Endodermal cell (in vitro differentiated cells): Measurements from ENCODE around the gene ARHGEF9. TPM values are rescaled to one million over a fixed set of nuclear protein-coding genes. Genes with fewer than 3 reads are reported as not detected.
A peak's percentile ranks its signal among the peaks of the same experiment; 100 is the strongest.

Source experiments
- DNase-seq: peaks from one replicate; pipeline ENCODE4 v3.0.0-alpha.2; 2017
- H3K27ac ChIP-seq: 2 replicates; pipeline ENCODE4 v1.5.1; 2013; ENCODE audit warnings: mild to moderate bottlenecking, low read depth, low read length, moderate library complexity
- H3K27me3 ChIP-seq: 2 replicates; pipeline ENCODE4 v1.6.1; 2013; ENCODE audit warnings: mild to moderate bottlenecking, low read length, moderate library complexity; ENCODE audit not compliant: insufficient read depth, control insufficient read depth, poor library complexity, severe bottlenecking
- H3K36me3 ChIP-seq: 2 replicates; pipeline ENCODE4 v1.7.0; 2013; ENCODE audit warnings: mild to moderate bottlenecking, low read length, moderate library complexity; ENCODE audit not compliant: control insufficient read depth, insufficient read depth
- H3K4me1 ChIP-seq: one replicate; pipeline ENCODE4 v1.7.0; 2013; ENCODE audit warnings: low read length; ENCODE audit not compliant: control insufficient read depth, insufficient read depth
- H3K4me3 ChIP-seq: 2 replicates; pipeline ENCODE4 v1.5.1; 2013; ENCODE audit warnings: mild to moderate bottlenecking, low read length, moderate library complexity
- H3K9ac ChIP-seq: 2 replicates; pipeline ENCODE4 v1.6.1; 2013; ENCODE audit warnings: mild to moderate bottlenecking, low read length, moderate library complexity; ENCODE audit not compliant: poor library complexity, severe bottlenecking; ENCODE audit errors: extremely low read depth
- H3K9me3 ChIP-seq: 2 replicates; pipeline ENCODE4 v1.6.1; 2013; ENCODE audit warnings: mild to moderate bottlenecking, low read length, moderate library complexity; ENCODE audit not compliant: control insufficient read depth
- H3K27ac Mint-ChIP-seq: 2 replicates; pipeline ENCODE4 v1.8.0; 2020; ENCODE audit warnings: mixed read lengths
- H3K27me3 Mint-ChIP-seq: 2 replicates; pipeline ENCODE4 v1.8.0; 2021; ENCODE audit warnings: mild to moderate bottlenecking, mixed read lengths; ENCODE audit not compliant: insufficient read depth
- H3K36me3 Mint-ChIP-seq: 2 replicates; pipeline ENCODE4 v1.8.0; 2020; ENCODE audit warnings: low read depth, mixed read lengths
- H3K4me1 Mint-ChIP-seq: 2 replicates; pipeline ENCODE4 v1.8.0; 2020; ENCODE audit warnings: mixed read lengths
- H3K4me3 Mint-ChIP-seq: 2 replicates; pipeline ENCODE4 v1.8.0; 2020; ENCODE audit warnings: mild to moderate bottlenecking, moderate library complexity, mixed read lengths
- H3K9me3 Mint-ChIP-seq: 2 replicates; pipeline ENCODE4 v1.8.0; 2020; ENCODE audit warnings: mild to moderate bottlenecking, mixed read lengths
- CTCF ChIP-seq: fragments of 200-600 bp; sonication (generic); conservative IDR thresholded peaks from 2 replicates; pipeline ENCODE4 v1.5.0; 2021; ENCODE audit warnings: antibody characterized with exemption, mild to moderate bottlenecking
- WGBS, 2 experiments: methylation state at CpG; one replicate each; pipeline versions ENCODE4 v1.1.5 to v1.1.7; 2013; ENCODE audit warnings: missing lambda C conversion rate in 2 of 2, mixed read lengths in 1 of 2; ENCODE audit not compliant: insufficient coverage in 1 of 2, insufficient read length in 1 of 2; 5-methylcytosine and 5-hydroxymethylcytosine counted together
- total RNA-seq, 2 donors: library from RNA; stranded (reverse); fragmentation: NEBNext Ultra II Directional in 1 of 2; extraction: Animal tissue kit (Norgen Biotek cat#: 25700) in 1 of 2; gene quantifications; 2 replicates in 1 of 2; 3 replicates in 1 of 2; pipeline ENCODE4 v1.2.1, GENCODE V29; 2021

ARHGEF9 gene
- total RNA-seq, 2 donors from 2014 or later, result 12.2 to 16.8 TPM

GRCh38 chrX:63743596-63743995 lies 41.4 kb downstream of the ARHGEF9 start:
- TF ChIP-seq CTCF, result no peak
- Mint-ChIP-seq H3K9me3 (peaks cover 61% of the 10 kb centered on the region), H3K4me1 (peaks cover 2% of the 10 kb centered on the region), H3K36me3 (no peaks in the 10 kb centered on the region), H3K4me3 (no peak overlapping the region), H3K27ac (no peak overlapping the region), H3K27me3 (no peaks in the 10 kb centered on the region)
- Histone ChIP-seq H3K27ac (no peak overlapping the region), H3K27me3 (no peaks in the 10 kb centered on the region), H3K36me3 (no peaks in the 10 kb centered on the region), H3K4me1 (no peaks in the 10 kb centered on the region), H3K9me3 (no peaks in the 10 kb centered on the region), H3K4me3 (no peak overlapping the region), H3K9ac (no peak overlapping the region)
- WGBS, 2 experiments, result no CpG with 5 or more reads among the region's 2 CpGs
- DNase-seq, result no peak

DNA sequence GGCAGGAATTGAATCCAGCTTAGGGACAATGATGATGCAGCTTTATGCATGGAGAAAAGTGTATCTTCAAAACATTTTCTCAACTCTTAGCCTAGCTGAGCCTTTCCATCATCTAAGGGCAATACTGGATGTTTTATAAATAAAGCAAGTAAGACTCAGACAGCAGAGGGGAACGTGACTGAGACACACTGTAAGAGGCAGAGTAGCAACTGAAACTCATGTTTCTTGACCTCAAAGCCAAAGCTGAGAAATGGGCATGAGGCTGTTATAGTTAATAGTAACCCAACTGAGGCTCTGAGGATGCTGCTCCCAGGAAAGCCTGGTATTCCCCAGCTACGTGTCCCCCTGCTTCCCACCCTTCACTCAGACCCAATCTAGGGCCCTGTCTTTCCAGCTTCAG lies 44.6 kb downstream of the ARHGEF9 start:
- 72 to 100% methylated on average over 1 to 2 of the region's 2 CpGs for whole genome bisulfite sequencing, 2 experiments
- H3K9me3 ChIP-seq, result no peaks in the 10 kb centered on the region
- no peak overlapping the region for H3K4me3 Mint-ChIP-seq

DNA sequence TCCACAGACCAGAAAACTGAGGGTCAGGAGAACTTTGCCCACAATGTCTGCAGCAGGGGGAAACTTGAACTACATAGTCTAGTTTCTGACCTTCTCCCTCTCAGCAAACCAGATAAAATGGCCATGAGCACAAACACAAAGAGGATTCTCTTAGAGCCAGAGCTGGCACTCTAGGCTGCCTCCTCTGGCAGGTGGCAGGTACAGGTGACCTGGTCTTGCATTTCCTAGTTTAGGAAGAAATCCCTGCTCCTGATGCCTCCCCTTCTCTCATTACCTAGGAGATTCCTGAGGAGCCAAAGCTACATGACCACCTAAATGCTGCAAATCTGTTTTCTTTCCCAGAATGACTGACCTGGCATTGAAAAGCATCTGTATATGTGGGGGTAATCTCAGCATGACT lies 45.1 kb downstream of the ARHGEF9 start:
- H3K4me3 ChIP-seq, result no peak overlapping the region
- no peaks in the 10 kb centered on the region for H3K9me3 ChIP-seq
- no peak overlapping the region for H3K27ac ChIP-seq
- H3K4me1 ChIP-seq, result no peaks in the 10 kb centered on the region
- Mint-ChIP-seq H3K4me1 (peaks cover 2% of the 10 kb centered on the region), H3K27ac (no peak overlapping the region), H3K9me3 (peaks cover 54% of the 10 kb centered on the region), H3K4me3 (no peak overlapping the region), H3K27me3 (no peaks in the 10 kb centered on the region), H3K36me3 (no peaks in the 10 kb centered on the region)
- no peak overlapping the region for H3K9ac ChIP-seq
- H3K27me3 ChIP-seq, result no peaks in the 10 kb centered on the region
- H3K36me3 ChIP-seq, result no peaks in the 10 kb centered on the region
- peak; percentile 50 for DNase-seq
- peak; percentile 47 for TF ChIP-seq CTCF

More for the DNA sequence above, 44.6 kb downstream of the ARHGEF9 start:
- DNase-seq, result no peak
- H3K4me3 ChIP-seq, result no peak overlapping the region
- TF ChIP-seq CTCF, result no peak
- Mint-ChIP-seq H3K4me1 (peaks cover 2% of the 10 kb centered on the region), H3K27ac (no peak overlapping the region), H3K36me3 (no peaks in the 10 kb centered on the region), H3K9me3 (peaks cover 54% of the 10 kb centered on the region), H3K27me3 (no peaks in the 10 kb centered on the region)
- no peaks in the 10 kb centered on the region for H3K4me1 ChIP-seq
- H3K27me3 ChIP-seq, result no peaks in the 10 kb centered on the region
- H3K36me3 ChIP-seq, result no peaks in the 10 kb centered on the region
- H3K9ac ChIP-seq, result no peak overlapping the region
- H3K27ac ChIP-seq, result no peak overlapping the region
